Measurements from ENCODE around the gene RANBP10.

GRCh38 chr16:67699265-67699664, 107.1 kb downstream of the RANBP10 start:
- no peak for TF ChIP-seq POLR2A (IDR thresholded peaks at IDR 0.05; ENCODE audit: low read length)
- no peak for TF ChIP-seq GATA1 (IDR thresholded peaks at IDR 0.05; ENCODE audit: low read depth, low read length)
